Body of pancreas (tissue), 4 donors: ENCODE measurements around the gene ARCN1. TPM values are rescaled to one million over a fixed set of nuclear protein-coding genes. Genes with fewer than 3 reads are reported as not detected.
A peak's percentile ranks its signal among the peaks of the same experiment; 100 is the strongest.

Experiments
- ATAC-seq: fragments of 150-250 bp; one replicate; pipeline ENCODE4 v1.9.1; 2016
- DNase-seq, 4 donors: peaks; one replicate each; pipeline ENCODE4 v3.0.0-alpha.2; 2019
- H3K27ac ChIP-seq, 4 donors: fragments of 200-600 bp; sonication (generic); 1 replicate in 3 of 4; 2 replicates in 1 of 4; pipeline versions ENCODE4 v1.5.1 to v1.6.1; 2016 to 2019; ENCODE audit warnings: mild to moderate bottlenecking in 1 of 4, mixed read lengths in 1 of 4, moderate library complexity in 1 of 4
- H3K27me3 ChIP-seq, 2 donors: fragments of 200-600 bp; sonication (generic); one replicate each; pipeline ENCODE4 v1.6.0; 2016; ENCODE audit warnings: mild to moderate bottlenecking in 1 of 2
- H3K36me3 ChIP-seq, 2 donors: fragments of 200-600 bp; sonication (generic); replicated peaks in 1 of 2; 2 replicates each; pipeline ENCODE4 v1.5.1; 2016; ENCODE audit warnings: low read depth in 2 of 2; ENCODE audit not compliant: insufficient read depth in 1 of 2
- H3K4me1 ChIP-seq: fragments of 200-600 bp; sonication (generic); one replicate; pipeline ENCODE4 v1.6.0; 2016
- H3K4me3 ChIP-seq, 2 donors: fragments of 200-600 bp; sonication (generic); 1 replicate in 1 of 2; 2 replicates in 1 of 2; pipeline ENCODE4 v1.5.1; 2016 to 2019
- H3K9me3 ChIP-seq, 3 donors: fragments of 200-600 bp; sonication (generic); 1 replicate in 2 of 3; 2 replicates in 1 of 3; pipeline ENCODE4 v1.5.1; 2016
- POLR2A ChIP-seq, 3 donors: fragments of 450-650 bp; IDR thresholded peaks; one replicate each; pipeline ENCODE4 v1.6.1; 2016; ENCODE audit warnings: antibody characterized with exemption in 3 of 3, mild to moderate bottlenecking in 2 of 3
- WGBS, 2 donors: methylation state at CpG; one replicate each; pipeline ENCODE4 v1.1.5; 2017; 5-methylcytosine and 5-hydroxymethylcytosine counted together
- intact Hi-C: fragments of 100-400 bp; cut with DNase I; formaldehyde crosslinking; loops from one replicate; pipeline ENCODE4 v1.15.1; 2023
- total RNA-seq, 2 donors: library from RNA; depleted of rRNA; stranded (reverse); fragments of >200 nt; gene quantifications; one replicate each; pipeline ENCODE4 v1.1.0, GENCODE V29; 2016
- TF ChIP-seq, protein P1 (sequence below), 7 experiments: fragments of 450-650 bp in 4 of 7; fragments of 200-600 bp in 3 of 7; sonication (generic) in 3 of 7; IDR thresholded peaks; one replicate each; pipeline ENCODE4 v1.5.1; 2016 to 2019; ENCODE audit warnings: antibody characterized with exemption in 7 of 7

ARCN1 gene
- total RNA-seq, 2 donors from 2014 or later, result 49.8 to 64.3 TPM

DNA sequence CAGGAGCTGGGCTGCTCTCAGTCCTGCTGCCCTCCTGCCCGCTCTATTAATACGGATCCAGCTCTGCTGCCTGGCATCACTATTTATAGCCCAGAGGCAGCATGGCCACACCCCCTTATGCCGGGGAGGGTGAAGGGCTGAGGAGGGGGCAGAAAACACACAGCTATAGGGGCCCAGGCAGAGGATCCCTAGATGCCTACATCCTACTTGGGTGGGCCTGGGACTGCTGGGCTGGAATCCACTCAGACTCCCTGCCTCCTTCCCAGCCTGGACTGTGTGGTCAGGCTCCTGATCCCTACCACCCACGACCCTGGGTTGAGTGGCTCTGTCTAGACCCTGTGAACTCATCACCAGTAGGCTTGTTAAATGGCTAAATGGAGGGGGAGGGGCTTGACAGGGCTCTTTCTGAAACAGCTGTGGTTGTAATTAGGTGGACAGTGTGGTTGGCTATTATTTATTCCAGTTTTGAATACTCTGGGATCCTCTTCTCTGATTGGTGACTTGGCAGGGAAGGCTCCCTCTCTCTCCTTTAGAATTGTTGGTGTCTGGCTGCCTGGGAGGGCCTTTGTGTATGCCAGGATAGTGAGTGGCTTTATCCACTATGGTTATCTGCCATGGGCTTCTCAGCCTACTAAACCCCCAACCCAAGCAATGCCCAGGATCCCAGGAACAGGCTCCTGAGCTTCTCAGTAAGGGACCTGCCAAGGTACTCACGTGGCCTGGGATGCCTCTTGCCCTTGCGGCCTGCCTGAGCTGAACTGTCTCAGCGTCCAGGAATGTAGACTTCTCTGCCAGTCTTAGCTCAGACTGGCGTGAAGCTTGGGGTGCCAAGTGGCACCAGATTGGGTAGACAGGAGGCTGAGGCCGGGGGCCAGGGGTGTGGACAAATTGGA lies 50.4 kb downstream of the ARCN1 start:
- Histone ChIP-seq H3K9me3 (no peaks in the 10 kb centered on the region), H3K4me1 (peaks cover 45% of the 10 kb centered on the region), H3K4me3 (no peak overlapping the region), H3K27ac (peak overlapping the region; percentile 16 to 76 (median 41)), H3K27me3 (no peaks in the 10 kb centered on the region), H3K36me3 (no peaks in the 10 kb centered on the region)
- TF ChIP-seq, protein P1, sequence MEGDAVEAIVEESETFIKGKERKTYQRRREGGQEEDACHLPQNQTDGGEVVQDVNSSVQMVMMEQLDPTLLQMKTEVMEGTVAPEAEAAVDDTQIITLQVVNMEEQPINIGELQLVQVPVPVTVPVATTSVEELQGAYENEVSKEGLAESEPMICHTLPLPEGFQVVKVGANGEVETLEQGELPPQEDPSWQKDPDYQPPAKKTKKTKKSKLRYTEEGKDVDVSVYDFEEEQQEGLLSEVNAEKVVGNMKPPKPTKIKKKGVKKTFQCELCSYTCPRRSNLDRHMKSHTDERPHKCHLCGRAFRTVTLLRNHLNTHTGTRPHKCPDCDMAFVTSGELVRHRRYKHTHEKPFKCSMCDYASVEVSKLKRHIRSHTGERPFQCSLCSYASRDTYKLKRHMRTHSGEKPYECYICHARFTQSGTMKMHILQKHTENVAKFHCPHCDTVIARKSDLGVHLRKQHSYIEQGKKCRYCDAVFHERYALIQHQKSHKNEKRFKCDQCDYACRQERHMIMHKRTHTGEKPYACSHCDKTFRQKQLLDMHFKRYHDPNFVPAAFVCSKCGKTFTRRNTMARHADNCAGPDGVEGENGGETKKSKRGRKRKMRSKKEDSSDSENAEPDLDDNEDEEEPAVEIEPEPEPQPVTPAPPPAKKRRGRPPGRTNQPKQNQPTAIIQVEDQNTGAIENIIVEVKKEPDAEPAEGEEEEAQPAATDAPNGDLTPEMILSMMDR (IDR thresholded peaks at IDR 0.05), result no peak
- TF ChIP-seq POLR2A (IDR thresholded peaks at IDR 0.05), result no peak
- 45 to 63% methylated on average over 5 to 9 of the region's 9 CpGs for WGBS, 2 donors
- intact Hi-C loops, result no loop called here
- ATAC-seq, result peak; percentile 36
- DNase-seq, result peak in 2 of 4 donors; percentile 39 to 53

GRCh38 chr11:118623269-118623655 lies 51.1 kb downstream of the ARCN1 start:
- Histone ChIP-seq H3K36me3 (no peaks in the 10 kb centered on the region), H3K4me1 (peaks cover 41% of the 10 kb centered on the region), H3K27me3 (no peaks in the 10 kb centered on the region), H3K4me3 (no peak overlapping the region), H3K9me3 (no peaks in the 10 kb centered on the region), H3K27ac (peak overlapping the region; percentile 16 to 76 (median 41))
- ATAC-seq, result no peak
- 44 to 57% methylated on average over 4 of the region's 4 CpGs for WGBS, 2 donors
- DNase-seq, result peak in 2 of 4 donors; percentile 30 to 52
- intact Hi-C loops, result no loop called here
- TF ChIP-seq, protein P1 (IDR thresholded peaks at IDR 0.05), result no peak

DNA sequence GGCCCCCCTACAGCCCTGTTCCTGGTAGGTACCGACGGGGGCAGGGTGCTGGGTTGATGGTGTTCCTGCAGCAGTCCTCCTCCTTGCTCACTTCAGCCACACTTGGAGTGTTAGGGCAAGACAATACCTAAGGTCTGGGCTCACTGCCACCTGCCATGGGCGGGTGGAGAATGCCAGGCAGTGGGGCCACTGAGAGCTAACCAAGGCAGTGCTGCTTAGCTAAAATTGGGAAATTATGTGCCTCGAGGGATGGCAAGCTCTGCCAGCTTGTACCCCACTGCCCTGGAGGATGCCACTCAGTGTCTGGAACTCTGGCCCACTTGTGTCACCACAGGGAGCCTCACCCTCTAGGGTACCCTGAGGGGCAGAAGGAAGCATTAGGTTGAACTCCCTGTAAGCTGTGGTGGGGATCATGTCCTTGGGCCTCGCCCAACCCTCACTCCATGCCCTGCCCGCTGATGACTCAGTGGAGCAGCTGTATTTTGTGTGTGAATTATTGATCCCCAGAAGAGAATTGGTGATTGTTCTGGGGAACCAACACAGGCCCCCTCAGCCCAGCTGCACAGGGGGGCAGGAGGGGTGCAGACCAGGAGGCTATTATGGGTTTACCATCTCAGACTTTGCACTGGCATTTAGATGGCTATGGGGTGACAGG lies 53.0 kb downstream of the ARCN1 start:
- H3K27me3 ChIP-seq, result no peaks in the 10 kb centered on the region
- intact Hi-C loops, result no loop called here
- TF ChIP-seq, protein P1 (IDR thresholded peaks at IDR 0.05), result no peak
- TF ChIP-seq POLR2A (IDR thresholded peaks at IDR 0.05), result no peak
- H3K36me3 ChIP-seq, result no peaks in the 10 kb centered on the region
- H3K4me3 ChIP-seq, result no peak overlapping the region
- no peak for ATAC-seq
- DNase-seq, result no peak
- H3K4me1 ChIP-seq, result peaks cover 36% of the 10 kb centered on the region
- no peaks in the 10 kb centered on the region for H3K9me3 ChIP-seq
- no peak overlapping the region for H3K27ac ChIP-seq
- WGBS, 2 donors, result 85 to 93% methylated on average over 4 to 6 of the region's 6 CpGs

GRCh38 chr11:118625976-118626375 lies 53.8 kb downstream of the ARCN1 start:
- intact Hi-C loops, result no loop called here
- Histone ChIP-seq H3K4me3 (no peak overlapping the region), H3K9me3 (no peaks in the 10 kb centered on the region), H3K36me3 (no peaks in the 10 kb centered on the region), H3K27ac (no peak overlapping the region), H3K4me1 (peaks cover 32% of the 10 kb centered on the region), H3K27me3 (no peaks in the 10 kb centered on the region)
- WGBS, 2 donors, result 82 to 96% methylated on average over 2 of the region's 2 CpGs
- DNase-seq, result no peak
- no peak for ATAC-seq
- TF ChIP-seq, protein P1 (IDR thresholded peaks at IDR 0.05), result no peak
- TF ChIP-seq POLR2A (IDR thresholded peaks at IDR 0.05), result no peak
